ENCODE measurements around the gene RSL1D1.

- TF ChIP-seq MCM7 (IDR thresholded peaks at IDR 0.05) (no peak), ZFP36 (IDR thresholded peaks at IDR 0.05; ENCODE audit: low read depth, low read length, partially characterized antibody) (no peak), STAT5B (CRISPR knock-in tag; IDR thresholded peaks at IDR 0.05) (no peak), SETDB1 (IDR thresholded peaks at IDR 0.05; ENCODE audit: low read length) (no peak)
- TF ChIP-seq, protein P1, sequence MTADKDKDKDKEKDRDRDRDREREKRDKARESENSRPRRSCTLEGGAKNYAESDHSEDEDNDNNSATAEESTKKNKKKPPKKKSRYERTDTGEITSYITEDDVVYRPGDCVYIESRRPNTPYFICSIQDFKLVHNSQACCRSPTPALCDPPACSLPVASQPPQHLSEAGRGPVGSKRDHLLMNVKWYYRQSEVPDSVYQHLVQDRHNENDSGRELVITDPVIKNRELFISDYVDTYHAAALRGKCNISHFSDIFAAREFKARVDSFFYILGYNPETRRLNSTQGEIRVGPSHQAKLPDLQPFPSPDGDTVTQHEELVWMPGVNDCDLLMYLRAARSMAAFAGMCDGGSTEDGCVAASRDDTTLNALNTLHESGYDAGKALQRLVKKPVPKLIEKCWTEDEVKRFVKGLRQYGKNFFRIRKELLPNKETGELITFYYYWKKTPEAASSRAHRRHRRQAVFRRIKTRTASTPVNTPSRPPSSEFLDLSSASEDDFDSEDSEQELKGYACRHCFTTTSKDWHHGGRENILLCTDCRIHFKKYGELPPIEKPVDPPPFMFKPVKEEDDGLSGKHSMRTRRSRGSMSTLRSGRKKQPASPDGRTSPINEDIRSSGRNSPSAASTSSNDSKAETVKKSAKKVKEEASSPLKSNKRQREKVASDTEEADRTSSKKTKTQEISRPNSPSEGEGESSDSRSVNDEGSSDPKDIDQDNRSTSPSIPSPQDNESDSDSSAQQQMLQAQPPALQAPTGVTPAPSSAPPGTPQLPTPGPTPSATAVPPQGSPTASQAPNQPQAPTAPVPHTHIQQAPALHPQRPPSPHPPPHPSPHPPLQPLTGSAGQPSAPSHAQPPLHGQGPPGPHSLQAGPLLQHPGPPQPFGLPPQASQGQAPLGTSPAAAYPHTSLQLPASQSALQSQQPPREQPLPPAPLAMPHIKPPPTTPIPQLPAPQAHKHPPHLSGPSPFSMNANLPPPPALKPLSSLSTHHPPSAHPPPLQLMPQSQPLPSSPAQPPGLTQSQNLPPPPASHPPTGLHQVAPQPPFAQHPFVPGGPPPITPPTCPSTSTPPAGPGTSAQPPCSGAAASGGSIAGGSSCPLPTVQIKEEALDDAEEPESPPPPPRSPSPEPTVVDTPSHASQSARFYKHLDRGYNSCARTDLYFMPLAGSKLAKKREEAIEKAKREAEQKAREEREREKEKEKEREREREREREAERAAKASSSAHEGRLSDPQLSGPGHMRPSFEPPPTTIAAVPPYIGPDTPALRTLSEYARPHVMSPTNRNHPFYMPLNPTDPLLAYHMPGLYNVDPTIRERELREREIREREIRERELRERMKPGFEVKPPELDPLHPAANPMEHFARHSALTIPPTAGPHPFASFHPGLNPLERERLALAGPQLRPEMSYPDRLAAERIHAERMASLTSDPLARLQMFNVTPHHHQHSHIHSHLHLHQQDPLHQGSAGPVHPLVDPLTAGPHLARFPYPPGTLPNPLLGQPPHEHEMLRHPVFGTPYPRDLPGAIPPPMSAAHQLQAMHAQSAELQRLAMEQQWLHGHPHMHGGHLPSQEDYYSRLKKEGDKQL (CRISPR knock-in tag; IDR thresholded peaks at IDR 0.05; ENCODE audit: borderline replicate concordance), result no peak
These were observed 62.4 kb downstream of the RSL1D1 start for GRCh38 chr16:11788914-11789313.

All from K562 (cell line).